Measurements from ENCODE around the gene CSRNP3. TPM values are rescaled to one million over a fixed set of nuclear protein-coding genes. Genes with fewer than 3 reads are reported as not detected.

CSRNP3 gene
- total RNA-seq, 1 donor from 2014 or later: 1.9 TPM

DNA sequence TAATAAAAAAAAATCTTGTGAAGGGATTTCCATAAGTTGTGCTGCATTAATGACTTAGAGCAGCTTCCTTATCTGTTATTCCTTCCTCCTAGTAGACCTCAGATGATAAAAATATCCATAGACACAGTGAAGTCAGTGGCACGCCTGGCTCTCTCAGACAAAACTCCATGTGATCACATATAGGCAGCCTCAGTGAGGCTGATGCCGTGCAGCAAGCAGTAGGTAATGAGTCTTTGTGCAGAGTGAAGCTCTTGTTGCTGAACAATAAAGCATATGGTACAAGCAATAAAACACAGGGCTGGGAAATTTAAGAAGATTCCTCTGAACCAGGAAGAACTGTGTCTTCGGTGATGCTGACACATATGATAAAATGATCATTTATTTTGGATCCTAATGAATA lies 102.7 kb downstream of the CSRNP3 start:
- ATAC-seq: no peak
- H3K4me1 ChIP-seq: no peaks in the 10 kb centered on the region
- no peaks in the 10 kb centered on the region for H3K9me3 ChIP-seq
- H3K4me3 ChIP-seq: no peak overlapping the region
- H3K27me3 ChIP-seq: no peaks in the 10 kb centered on the region
- TF ChIP-seq, protein P1, sequence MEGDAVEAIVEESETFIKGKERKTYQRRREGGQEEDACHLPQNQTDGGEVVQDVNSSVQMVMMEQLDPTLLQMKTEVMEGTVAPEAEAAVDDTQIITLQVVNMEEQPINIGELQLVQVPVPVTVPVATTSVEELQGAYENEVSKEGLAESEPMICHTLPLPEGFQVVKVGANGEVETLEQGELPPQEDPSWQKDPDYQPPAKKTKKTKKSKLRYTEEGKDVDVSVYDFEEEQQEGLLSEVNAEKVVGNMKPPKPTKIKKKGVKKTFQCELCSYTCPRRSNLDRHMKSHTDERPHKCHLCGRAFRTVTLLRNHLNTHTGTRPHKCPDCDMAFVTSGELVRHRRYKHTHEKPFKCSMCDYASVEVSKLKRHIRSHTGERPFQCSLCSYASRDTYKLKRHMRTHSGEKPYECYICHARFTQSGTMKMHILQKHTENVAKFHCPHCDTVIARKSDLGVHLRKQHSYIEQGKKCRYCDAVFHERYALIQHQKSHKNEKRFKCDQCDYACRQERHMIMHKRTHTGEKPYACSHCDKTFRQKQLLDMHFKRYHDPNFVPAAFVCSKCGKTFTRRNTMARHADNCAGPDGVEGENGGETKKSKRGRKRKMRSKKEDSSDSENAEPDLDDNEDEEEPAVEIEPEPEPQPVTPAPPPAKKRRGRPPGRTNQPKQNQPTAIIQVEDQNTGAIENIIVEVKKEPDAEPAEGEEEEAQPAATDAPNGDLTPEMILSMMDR (IDR thresholded peaks at IDR 0.05): no peak
- H3K36me3 ChIP-seq: no peaks in the 10 kb centered on the region
- DNase-seq: no peak
- intact Hi-C loops (cut with DNase I): no loop called here
- H3K27ac ChIP-seq: no peak overlapping the region

GRCh38 chr2:165573534-165574461 lies 104.3 kb downstream of the CSRNP3 start:
- peak; percentile 48 for DNase-seq
- no peaks in the 10 kb centered on the region for H3K4me1 ChIP-seq
- H3K36me3 ChIP-seq: no peaks in the 10 kb centered on the region
- peak overlapping the region; percentile 35 for H3K4me3 ChIP-seq
- no peaks in the 10 kb centered on the region for H3K9me3 ChIP-seq
- no peaks in the 10 kb centered on the region for H3K27me3 ChIP-seq
- intact Hi-C loops (cut with DNase I): no loop called here
- peak; percentile 92 for ATAC-seq
- TF ChIP-seq, protein P1 (IDR thresholded peaks at IDR 0.05): no peak
- H3K27ac ChIP-seq: no peak overlapping the region

DNA sequence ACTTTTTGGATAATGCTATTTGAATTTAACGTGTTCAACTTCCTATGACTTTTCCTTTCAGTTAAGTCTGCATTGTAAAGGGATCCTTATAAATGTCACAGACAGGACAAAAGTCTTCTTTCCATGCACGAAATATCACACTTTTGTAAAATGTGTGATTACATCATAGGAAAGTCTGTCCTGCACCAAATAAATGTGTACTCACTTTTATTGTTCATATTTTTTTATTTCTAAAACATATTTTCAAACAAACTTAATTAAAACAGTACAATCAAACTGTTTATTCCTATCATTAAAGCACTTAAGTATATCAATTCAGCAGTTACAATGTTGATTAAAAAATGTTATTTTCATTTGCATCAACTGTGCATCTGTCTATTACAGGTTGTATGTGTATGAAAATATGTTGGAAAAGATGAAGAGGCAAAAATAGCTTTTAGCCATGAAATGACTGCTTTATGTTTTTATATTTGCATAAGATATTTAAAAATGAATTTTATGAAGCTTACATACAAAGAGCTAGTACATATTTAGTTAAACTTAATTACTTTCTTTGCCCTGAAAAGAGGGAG lies 105.6 kb downstream of the CSRNP3 start:
- no peak overlapping the region for H3K4me3 ChIP-seq
- no peaks in the 10 kb centered on the region for H3K9me3 ChIP-seq
- TF ChIP-seq, protein P1 (IDR thresholded peaks at IDR 0.05): no peak
- no peaks in the 10 kb centered on the region for H3K27me3 ChIP-seq
- ATAC-seq (no peak), DNase-seq (no peak)
- H3K27ac ChIP-seq: no peak overlapping the region
- intact Hi-C loops (cut with DNase I): no loop called here
- H3K4me1 ChIP-seq: no peaks in the 10 kb centered on the region
- no peaks in the 10 kb centered on the region for H3K36me3 ChIP-seq

DNA sequence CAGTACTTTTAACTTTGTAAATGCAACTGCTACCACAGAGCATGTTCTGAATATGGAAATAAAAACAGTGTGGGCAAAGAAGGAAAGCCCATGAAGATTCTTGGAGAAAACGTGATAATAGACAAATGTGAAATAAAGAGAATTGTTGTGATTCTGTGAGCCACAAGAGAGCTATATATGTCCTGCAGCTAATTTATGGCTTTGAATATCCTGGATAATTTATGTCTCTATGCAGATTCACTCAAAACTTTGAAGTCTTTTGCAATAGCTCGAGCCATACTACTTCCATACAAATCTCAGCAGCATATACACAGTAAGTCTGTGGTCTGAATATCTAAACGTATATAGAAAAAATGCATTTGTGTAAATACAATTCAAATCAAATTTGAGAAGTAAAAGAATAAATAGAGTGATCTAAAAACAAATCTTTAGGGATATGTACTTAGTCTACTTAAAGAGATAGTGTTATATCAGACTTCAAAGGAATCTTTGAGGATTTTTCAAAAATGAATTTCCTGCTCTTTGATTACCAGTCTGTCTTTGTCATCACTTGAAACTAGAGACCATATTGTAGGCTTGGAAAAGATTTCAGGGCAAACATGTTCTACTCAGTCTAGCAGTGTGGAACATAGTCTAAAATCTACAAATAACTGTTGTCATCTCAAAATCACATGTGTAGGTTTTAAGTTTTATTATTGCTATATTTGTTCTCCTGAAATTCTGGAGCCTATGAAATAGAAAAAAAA lies 107.1 kb downstream of the CSRNP3 start:
- intact Hi-C loops (cut with DNase I): no loop called here
- Histone ChIP-seq H3K4me3 (no peak overlapping the region), H3K27me3 (no peaks in the 10 kb centered on the region), H3K27ac (no peak overlapping the region), H3K4me1 (no peaks in the 10 kb centered on the region), H3K36me3 (no peaks in the 10 kb centered on the region), H3K9me3 (no peaks in the 10 kb centered on the region)
- ATAC-seq (no peak), DNase-seq (no peak)
- TF ChIP-seq, protein P1 (IDR thresholded peaks at IDR 0.05): no peak

DNA sequence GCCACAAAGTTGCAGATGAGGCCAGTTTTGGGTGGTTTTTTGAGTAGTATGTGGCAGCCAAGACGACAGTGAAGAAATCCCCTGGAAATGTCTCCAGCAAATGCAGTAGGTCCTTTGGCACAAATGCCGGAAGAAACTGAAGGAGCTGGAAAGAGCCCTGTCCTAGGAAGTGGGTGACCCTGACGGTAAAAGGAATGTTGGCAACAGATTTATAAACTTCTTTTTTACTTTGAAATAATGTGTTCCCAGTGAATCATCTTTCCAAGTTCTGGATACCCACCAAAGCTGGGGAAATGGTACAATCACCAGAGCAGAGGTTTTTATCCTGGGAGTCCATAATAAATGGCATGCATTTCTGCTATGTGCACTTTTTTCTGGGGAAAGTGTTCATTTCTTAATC lies 112.9 kb downstream of the CSRNP3 start:
- ATAC-seq (peak; percentile 54), DNase-seq (no peak)
- no peak overlapping the region for H3K27ac ChIP-seq
- H3K4me1 ChIP-seq: peaks cover 5% of the 10 kb centered on the region
- TF ChIP-seq, protein P1 (IDR thresholded peaks at IDR 0.05): no peak
- H3K27me3 ChIP-seq: no peaks in the 10 kb centered on the region
- H3K4me3 ChIP-seq: no peak overlapping the region
- intact Hi-C loops (cut with DNase I): no loop called here
- no peaks in the 10 kb centered on the region for H3K9me3 ChIP-seq
- no peaks in the 10 kb centered on the region for H3K36me3 ChIP-seq
